GM12878 (cell line): ENCODE results near the gene ST6GALNAC3. TPM values are rescaled to one million over a fixed set of nuclear protein-coding genes. Genes with fewer than 3 reads are reported as not detected.

Experiments used
- ATAC-seq: fragments of 200-7000 bp; cut with Tn5 transposase; 3 replicates; pipeline ENCODE4 v1.9.1; 2020; ENCODE audit warnings: mild to moderate bottlenecking, moderate library complexity
- BruUV-seq: library from RNA; stranded (reverse); fragments of 400-500 nt; replicated peaks from 2 replicates; lab custom pipeline; 2021; lab: Mats Ljungman, UMichigan
- CTCF ChIA-PET: fragments of 300-600 bp; sonication (Branson Sonifier 250); formaldehyde crosslinking; extraction: SDS; loops from one replicate; lab custom pipeline; 2021; ENCODE audit warnings: inconsistent platforms; lab: Yijun Ruan, JAX
- POLR2A ChIA-PET: fragments of 350-600 bp; formaldehyde crosslinking; extraction: SDS; loops from one replicate; lab custom pipeline; 2021; ENCODE audit warnings: inconsistent platforms; lab: Charles Lee
- RAD21 ChIA-PET: fragments of 300-600 bp; sonication (Branson Sonifier 250); formaldehyde crosslinking; loops from one replicate; lab custom pipeline; 2023; ENCODE audit warnings: antibody characterized with exemption; ENCODE audit not compliant: unreplicated experiment; lab: Charles Lee
- SMC1A ChIA-PET: fragments of 300-600 bp; sonication (Branson Sonifier 250); formaldehyde crosslinking; loops from one replicate; lab custom pipeline; 2023; ENCODE audit not compliant: unreplicated experiment, uncharacterized antibody; lab: Charles Lee
- DNase-seq: peaks from one replicate; pipeline ENCODE4 v3.0.0-alpha.2; 2011; ENCODE audit warnings: low read depth, low spot score
- FAIRE-seq: peaks from 3 replicates; lab custom pipeline; 2011; peaks lifted over from hg19 to GRCh38; lab: Jason Lieb, UNC
- H2AFZ ChIP-seq: 2 replicates; pipeline ENCODE4 v1.6.0; 2011; ENCODE audit warnings: low read depth, low read length, control low read depth; ENCODE audit not compliant: control insufficient read depth
- H3K27ac ChIP-seq: 2 replicates; pipeline ENCODE4 v1.5.1; 2011; ENCODE audit warnings: control low read depth; ENCODE audit not compliant: control insufficient read depth, insufficient read depth
- H3K27me3 ChIP-seq, 2 experiments: replicated peaks in 1 of 2; 2 replicates each; pipeline versions ENCODE4 v1.6.0 to v1.6.1; 2011; ENCODE audit warnings: low read length in 1 of 2; ENCODE audit not compliant: control insufficient read depth in 2 of 2, insufficient read depth in 2 of 2
- H3K36me3 ChIP-seq, 2 experiments: 2 replicates each; pipeline ENCODE4 v1.5.1; 2011; ENCODE audit warnings: low read length in 1 of 2; ENCODE audit not compliant: control insufficient read depth in 2 of 2, insufficient read depth in 2 of 2
- H3K4me1 ChIP-seq: 2 replicates; pipeline ENCODE4 v1.6.1; 2011; ENCODE audit warnings: mild to moderate bottlenecking, low read length, moderate library complexity, mixed read lengths; ENCODE audit not compliant: control insufficient read depth, insufficient read depth
- H3K4me2 ChIP-seq: 2 replicates; pipeline ENCODE4 v1.6.0; 2011; ENCODE audit warnings: control low read depth; ENCODE audit not compliant: control insufficient read depth, insufficient read depth
- H3K4me3 ChIP-seq: fragments of 200-600 bp; sonication (generic); 2 replicates; pipeline ENCODE4 v1.5.1; 2016
- H3K79me2 ChIP-seq: 2 replicates; pipeline ENCODE4 v1.6.0; 2011; ENCODE audit warnings: low read length; ENCODE audit not compliant: control insufficient read depth, insufficient read depth
- H3K9ac ChIP-seq: 2 replicates; pipeline ENCODE4 v1.8.0; 2011; ENCODE audit warnings: low read length, control low read depth, mixed read lengths; ENCODE audit not compliant: control insufficient read depth, insufficient read depth
- H3K9me3 ChIP-seq: replicated peaks from 3 replicates; pipeline ENCODE4 v1.5.1; 2011; ENCODE audit warnings: mild to moderate bottlenecking, low read length; ENCODE audit not compliant: control insufficient read depth, insufficient read depth
- H4K20me1 ChIP-seq: 2 replicates; pipeline ENCODE4 v1.6.0; 2011; ENCODE audit not compliant: control insufficient read depth, insufficient read depth
- BCLAF1 ChIP-seq: fragments of 450-650 bp; IDR thresholded peaks from 2 replicates; pipeline ENCODE4 v1.6.1; 2017; ENCODE audit warnings: antibody characterized with exemption, mild to moderate bottlenecking, moderate library complexity
- GABPA ChIP-seq: IDR thresholded peaks from 2 replicates; pipeline ENCODE4 v1.6.1; 2014; ENCODE audit warnings: antibody characterized with exemption, low read depth, mild to moderate bottlenecking, inconsistent platforms
- HSF1 ChIP-seq: fragments of 150-350 bp; IDR thresholded peaks from 2 replicates; pipeline ENCODE4 v1.6.1; 2014; ENCODE audit warnings: mild to moderate bottlenecking, low read depth, low read length
- JUNB ChIP-seq: IDR thresholded peaks from 2 replicates; pipeline ENCODE4 v1.6.1; 2016; ENCODE audit warnings: antibody characterized with exemption, mild to moderate bottlenecking
- MAX ChIP-seq: IDR thresholded peaks from 2 replicates; pipeline ENCODE4 v1.6.1; 2012; ENCODE audit warnings: low read depth, low read length, improper control_type of control experiment
- RAD51 ChIP-seq: fragments of 450-650 bp; IDR thresholded peaks from 2 replicates; pipeline ENCODE4 v1.6.1; 2016; ENCODE audit warnings: moderate library complexity, mild to moderate bottlenecking, inconsistent platforms
- SPI1 ChIP-seq: IDR thresholded peaks from 2 replicates; pipeline ENCODE4 v1.6.1; 2011; ENCODE audit warnings: low read depth, mild to moderate bottlenecking, low read length, moderate library complexity, borderline replicate concordance; ENCODE audit not compliant: insufficient read depth
- ZNF622 ChIP-seq: fragments of 450-650 bp; IDR thresholded peaks from 2 replicates; pipeline ENCODE4 v1.6.1; 2017; ENCODE audit warnings: mild to moderate bottlenecking, inconsistent platforms
- ZZZ3 ChIP-seq: IDR thresholded peaks from 2 replicates; pipeline ENCODE4 v1.6.1; 2011; ENCODE audit warnings: low read depth; ENCODE audit not compliant: control insufficient read depth, insufficient read length
- WGBS: methylation state at CpG from one replicate; pipeline ENCODE4 v1.1.6; 2016; ENCODE audit warnings: low lambda C conversion rate; ENCODE audit not compliant: insufficient replicate concordance, insufficient coverage; ENCODE audit errors: missing lambda C conversion rate; 5-methylcytosine and 5-hydroxymethylcytosine counted together
- in situ Hi-C: fragments of 300-500 bp; cut with MboI; formaldehyde crosslinking; loops from 9 replicates; pipeline ENCODE4 v1.14.3; 2018; ENCODE audit warnings: mixed read lengths
- intact Hi-C: fragments of 100-400 bp; cut with micrococcal nuclease; formaldehyde crosslinking; loops from one replicate; pipeline ENCODE4 v1.14.2; 2022; ENCODE audit not compliant: unreplicated experiment
- polyA plus RNA-seq, 11 experiments: library from polyadenylated mRNA; depleted of rRNA in 4 of 11; unstranded in 6 of 11; stranded (reverse) in 5 of 11; fragments of >200 nt; fragmentation: Nextera tagmentation in 4 of 11; fragmentation: Illumina TruSeq in 1 of 11; extraction: Ambion mirVana in 4 of 11; extraction: Trizol in 1 of 11; gene quantifications; 1 replicate in 1 of 11; 2 replicates in 10 of 11; pipeline versions ENCODE4 v1.2.1 to v1.2.3, GENCODE V29; 2011 to 2016; ENCODE audit warnings: inconsistent platforms in 2 of 11, missing spikeins in 2 of 11, low read depth in 1 of 11
- total RNA-seq, 4 experiments: library from RNA; depleted of rRNA in 3 of 4; stranded (reverse); fragments of >200 nt in 3 of 4; fragmentation: Illumina TruSeq in 1 of 4; extraction: Trizol in 1 of 4; gene quantifications; 2 replicates each; pipeline versions ENCODE4 v1.2.1 to v1.2.3, GENCODE V29; 2013 to 2021

Gene ST6GALNAC3
- total and polyA plus RNA-seq, 10 of the 15 experiments (the other 5 are each of a cell fraction or from before 2014, with no cell fraction given): 0.04 to 0.68 (median 0.18) TPM; not detected in 3

GRCh38 chr1:76290271-76290670 is 215.7 kb downstream of the ST6GALNAC3 start:
- in situ Hi-C loops: no loop called here
- peaks cover 0 to 2% of the 10 kb centered on the region in 2 experiments; a peak in 2 of 4 replicates for H3K27me3 ChIP-seq
- WGBS: 21% methylated on average over 2 of the region's 2 CpGs
- no peaks in the 10 kb centered on the region for H3K9me3 ChIP-seq
- no peak for ATAC-seq
- no peaks in the 10 kb centered on the region for H3K79me2 ChIP-seq
- H3K4me1 ChIP-seq: no peaks in the 10 kb centered on the region
- POLR2A ChIA-PET: no interaction called here
- H3K9ac ChIP-seq: no peak overlapping the region
- SMC1A ChIA-PET: no interaction called here
- CTCF ChIA-PET: no interaction called here
- no TSS peak for BruUV-seq
- H3K36me3 ChIP-seq: no peaks in the 10 kb centered on the region
- no peak overlapping the region for H3K4me3 ChIP-seq
- no peaks in the 10 kb centered on the region for H4K20me1 ChIP-seq
- no peak overlapping the region for H3K27ac ChIP-seq
- RAD21 ChIA-PET: no interaction called here
- no peak for TF ChIP-seq ZZZ3
- TF ChIP-seq SPI1: no peak
- no peak for TF ChIP-seq BCLAF1
- no peak for TF ChIP-seq MAX
- TF ChIP-seq GABPA: no peak
- no peak for TF ChIP-seq RAD51
- TF ChIP-seq ZNF622: no peak
- TF ChIP-seq HSF1: no peak
- TF ChIP-seq JUNB: no peak
- TF ChIP-seq, all 136 proteins: peak for 0
- Histone ChIP-seq H3K4me2 (no peak overlapping the region), H2AFZ (no peak overlapping the region)
- DNase-seq: no peak
- intact Hi-C loops: loop anchor here (5.0 kb wide), 1 partner anchor 98 kb away; no protein-coding TSS in a partner anchor
- FAIRE-seq: no peak
